Upper lobe of left lung (tissue), 6 donors: ENCODE measurements around the gene MSI2. TPM values are rescaled to one million over a fixed set of nuclear protein-coding genes. Genes with fewer than 3 reads are reported as not detected.
"Not testable (repeated sequence)": the region's sequence is repeated elsewhere in the genome, so short reads cannot be mapped to it uniquely, and the experiment has no call there.

Source experiments
- ATAC-seq, 2 donors: fragments of 200-7000 bp; cut with Tn5 transposase; one replicate each; pipeline ENCODE4 v1.9.1; 2022; ENCODE audit warnings: mild to moderate bottlenecking in 2 of 2, moderate library complexity in 2 of 2; ENCODE audit not compliant: low FRiP score in 2 of 2
- DNase-seq, 2 donors: peaks; one replicate each; pipeline ENCODE4 v3.0.0-alpha.2; 2019 to 2020
- H3K27ac ChIP-seq, 4 donors: fragments of 200-600 bp; sonication (generic); one replicate each; pipeline ENCODE4 v1.5.1; 2016 to 2019
- H3K27me3 ChIP-seq, 4 donors: fragments of 200-600 bp; sonication (generic); one replicate each; pipeline ENCODE4 v1.5.1; 2017 to 2019
- H3K36me3 ChIP-seq, 4 donors: fragments of 200-600 bp; sonication (generic); one replicate each; pipeline ENCODE4 v1.5.1; 2016 to 2019
- H3K4me1 ChIP-seq, 4 donors: fragments of 200-600 bp; sonication (generic); one replicate each; pipeline ENCODE4 v1.5.1; 2018 to 2019
- H3K4me3 ChIP-seq, 4 donors: fragments of 200-600 bp; sonication (generic); one replicate each; pipeline ENCODE4 v1.5.1; 2017 to 2019; ENCODE audit warnings: mild to moderate bottlenecking in 2 of 4, moderate library complexity in 1 of 4
- H3K9me3 ChIP-seq, 4 donors: fragments of 200-600 bp; sonication (generic); one replicate each; pipeline ENCODE4 v1.5.1; 2018 to 2019
- EP300 ChIP-seq, 4 donors: sonication (generic); formaldehyde crosslinking; IDR thresholded peaks; one replicate each; pipeline ENCODE4 v1.5.1; 2017; ENCODE audit warnings: antibody characterized with exemption in 4 of 4, control low read depth in 2 of 4
- POLR2A ChIP-seq, 4 donors: fragments of 450-650 bp; IDR thresholded peaks; one replicate each; pipeline ENCODE4 v1.5.1; 2016 to 2017; ENCODE audit warnings: antibody characterized with exemption in 4 of 4, mild to moderate bottlenecking in 2 of 4
- POLR2AphosphoS5 ChIP-seq, 2 donors: sonication (generic); formaldehyde crosslinking; IDR thresholded peaks; one replicate each; pipeline ENCODE4 v1.5.1; 2017; ENCODE audit warnings: antibody characterized with exemption in 2 of 2
- WGBS, 2 donors: methylation state at CpG; one replicate each; pipeline ENCODE4 v1.1.5; 2017 to 2018; 5-methylcytosine and 5-hydroxymethylcytosine counted together
- total RNA-seq, 6 donors: library from RNA; depleted of rRNA in 4 of 6; stranded (reverse); fragments of >200 nt in 4 of 6; gene quantifications; one replicate each; pipeline versions ENCODE4 v1.1.0 to v1.2.1, GENCODE V29; 2016 to 2021
- TF ChIP-seq, protein P1 (sequence below), 6 experiments: fragments of 450-650 bp in 4 of 6; fragments of 200-600 bp in 2 of 6; sonication (generic) in 2 of 6; IDR thresholded peaks; one replicate each; pipeline ENCODE4 v1.5.1; 2016 to 2019; ENCODE audit warnings: antibody characterized with exemption in 6 of 6
- donor health status: DM: no; HTN: no; CAD: no; lungs with moderate emphysema.
- donor health status: DM: no; HTN: yes; CAD: no; lungs with severe emphysema.

Gene MSI2
- total RNA-seq, 6 donors from 2014 or later = 20.1 to 44.0 (median 32.2) TPM

DNA sequence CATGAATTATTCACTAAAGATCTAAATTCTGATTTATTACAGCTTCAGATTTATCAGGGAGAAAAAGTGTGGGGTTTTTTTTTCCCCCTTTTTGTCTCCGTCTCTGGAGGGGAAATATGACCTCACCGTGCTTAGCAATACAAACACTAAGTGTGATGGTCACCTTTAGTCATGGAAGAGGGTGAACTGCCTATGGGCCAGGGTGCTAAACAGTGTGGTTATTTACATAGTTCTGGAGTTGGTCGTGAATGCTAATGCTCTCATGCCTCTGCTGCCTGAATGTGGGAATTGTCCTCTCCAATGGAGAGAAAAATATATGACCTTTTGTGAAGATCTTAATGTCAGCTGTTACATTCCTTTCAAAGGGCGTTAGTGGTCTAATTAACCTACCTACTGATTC is 44.8 kb upstream of the MSI2 start:
- H3K4me1 ChIP-seq = no peaks in the 10 kb centered on the region
- no peaks in the 10 kb centered on the region for H3K36me3 ChIP-seq
- H3K27ac ChIP-seq = no peak overlapping the region
- TF ChIP-seq EP300 (IDR thresholded peaks at IDR 0.05) (no peak), POLR2AphosphoS5 (IDR thresholded peaks at IDR 0.05) (no peak), POLR2A (IDR thresholded peaks at IDR 0.05) (no peak)
- TF ChIP-seq, protein P1, sequence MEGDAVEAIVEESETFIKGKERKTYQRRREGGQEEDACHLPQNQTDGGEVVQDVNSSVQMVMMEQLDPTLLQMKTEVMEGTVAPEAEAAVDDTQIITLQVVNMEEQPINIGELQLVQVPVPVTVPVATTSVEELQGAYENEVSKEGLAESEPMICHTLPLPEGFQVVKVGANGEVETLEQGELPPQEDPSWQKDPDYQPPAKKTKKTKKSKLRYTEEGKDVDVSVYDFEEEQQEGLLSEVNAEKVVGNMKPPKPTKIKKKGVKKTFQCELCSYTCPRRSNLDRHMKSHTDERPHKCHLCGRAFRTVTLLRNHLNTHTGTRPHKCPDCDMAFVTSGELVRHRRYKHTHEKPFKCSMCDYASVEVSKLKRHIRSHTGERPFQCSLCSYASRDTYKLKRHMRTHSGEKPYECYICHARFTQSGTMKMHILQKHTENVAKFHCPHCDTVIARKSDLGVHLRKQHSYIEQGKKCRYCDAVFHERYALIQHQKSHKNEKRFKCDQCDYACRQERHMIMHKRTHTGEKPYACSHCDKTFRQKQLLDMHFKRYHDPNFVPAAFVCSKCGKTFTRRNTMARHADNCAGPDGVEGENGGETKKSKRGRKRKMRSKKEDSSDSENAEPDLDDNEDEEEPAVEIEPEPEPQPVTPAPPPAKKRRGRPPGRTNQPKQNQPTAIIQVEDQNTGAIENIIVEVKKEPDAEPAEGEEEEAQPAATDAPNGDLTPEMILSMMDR (IDR thresholded peaks at IDR 0.05) = no peak
- 56 to 59% methylated on average over 4 of the region's 4 CpGs for WGBS, 2 donors
- no peak for ATAC-seq
- H3K4me3 ChIP-seq = no peak overlapping the region
- no peak for DNase-seq
- no peaks in the 10 kb centered on the region for H3K9me3 ChIP-seq
- H3K27me3 ChIP-seq = no peaks in the 10 kb centered on the region

DNA sequence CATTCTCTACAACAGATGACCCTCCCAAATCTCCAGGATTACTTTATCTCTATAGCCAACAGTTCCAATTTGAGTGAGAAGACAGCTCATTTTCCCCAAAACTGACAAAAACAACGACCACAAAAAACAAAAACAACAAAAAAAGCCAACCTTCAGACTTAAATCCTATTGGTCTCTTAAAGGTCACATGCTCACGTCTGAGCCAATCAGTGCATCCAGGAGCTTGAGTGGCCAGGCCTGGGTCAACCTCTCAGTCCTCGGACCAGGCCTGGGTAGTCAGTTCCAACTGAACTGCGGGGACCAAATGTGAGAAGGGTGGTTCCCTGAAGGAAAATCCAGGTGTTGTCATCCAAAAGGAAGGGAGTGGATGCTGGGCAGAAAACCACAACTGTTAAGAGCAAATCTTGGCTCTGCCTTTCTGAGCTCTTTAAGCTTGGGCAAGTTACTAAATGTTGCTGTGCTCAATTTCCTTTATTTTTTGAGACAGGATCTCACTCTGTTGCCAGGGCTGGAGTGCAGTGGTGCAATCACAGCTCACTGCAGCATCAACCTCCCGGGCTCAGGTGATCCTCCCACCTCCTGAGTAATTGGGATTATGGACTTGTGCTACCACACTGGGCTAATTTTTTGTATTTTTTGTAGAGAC is 43.0 kb upstream of the MSI2 start:
- no peak for ATAC-seq
- H3K4me1 ChIP-seq = no peaks in the 10 kb centered on the region
- no peak for TF ChIP-seq POLR2A (IDR thresholded peaks at IDR 0.05)
- TF ChIP-seq, protein P1 (IDR thresholded peaks at IDR 0.05) = no peak
- no peak for TF ChIP-seq POLR2AphosphoS5 (IDR thresholded peaks at IDR 0.05)
- TF ChIP-seq EP300 (IDR thresholded peaks at IDR 0.05) = no peak
- H3K9me3 ChIP-seq = no peaks in the 10 kb centered on the region
- H3K27ac ChIP-seq = no peak overlapping the region
- no peak overlapping the region for H3K4me3 ChIP-seq
- no peaks in the 10 kb centered on the region for H3K27me3 ChIP-seq
- 92 to 93% methylated on average over 5 of the region's 5 CpGs for WGBS, 2 donors
- no peak for DNase-seq
- H3K36me3 ChIP-seq = no peaks in the 10 kb centered on the region

DNA sequence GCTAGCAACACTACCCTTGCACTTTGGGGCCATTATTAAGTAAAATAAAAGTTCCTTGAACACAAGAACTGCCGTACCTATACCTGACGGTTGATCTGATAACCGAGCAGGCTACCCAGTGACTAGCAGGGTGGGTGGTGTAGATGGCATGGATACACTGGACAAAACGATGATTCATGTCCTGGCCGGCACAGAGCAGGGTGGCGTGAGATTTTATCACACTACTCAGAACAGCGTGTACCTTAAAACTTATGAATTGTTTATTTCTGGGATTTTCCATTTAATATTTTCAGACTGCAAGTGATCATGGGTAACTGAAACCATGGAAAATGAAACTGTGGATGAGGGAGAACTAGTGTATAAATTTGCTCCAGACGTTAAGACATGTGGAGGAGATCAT is 41.0 kb upstream of the MSI2 start:
- Histone ChIP-seq H3K4me1 (no peaks in the 10 kb centered on the region), H3K27ac (no peak overlapping the region), H3K4me3 (no peak overlapping the region), H3K36me3 (no peaks in the 10 kb centered on the region), H3K9me3 (no peaks in the 10 kb centered on the region), H3K27me3 (no peaks in the 10 kb centered on the region)
- no peak for DNase-seq
- TF ChIP-seq, protein P1 (IDR thresholded peaks at IDR 0.05) = no peak
- peak in 2 of 4 donors; percentile 23 to 63 for TF ChIP-seq EP300 (IDR thresholded peaks at IDR 0.05)
- TF ChIP-seq POLR2AphosphoS5 (IDR thresholded peaks at IDR 0.05) = no peak
- WGBS, 2 donors = 64 to 75% methylated on average over 8 of the region's 8 CpGs
- no peak for ATAC-seq

DNA sequence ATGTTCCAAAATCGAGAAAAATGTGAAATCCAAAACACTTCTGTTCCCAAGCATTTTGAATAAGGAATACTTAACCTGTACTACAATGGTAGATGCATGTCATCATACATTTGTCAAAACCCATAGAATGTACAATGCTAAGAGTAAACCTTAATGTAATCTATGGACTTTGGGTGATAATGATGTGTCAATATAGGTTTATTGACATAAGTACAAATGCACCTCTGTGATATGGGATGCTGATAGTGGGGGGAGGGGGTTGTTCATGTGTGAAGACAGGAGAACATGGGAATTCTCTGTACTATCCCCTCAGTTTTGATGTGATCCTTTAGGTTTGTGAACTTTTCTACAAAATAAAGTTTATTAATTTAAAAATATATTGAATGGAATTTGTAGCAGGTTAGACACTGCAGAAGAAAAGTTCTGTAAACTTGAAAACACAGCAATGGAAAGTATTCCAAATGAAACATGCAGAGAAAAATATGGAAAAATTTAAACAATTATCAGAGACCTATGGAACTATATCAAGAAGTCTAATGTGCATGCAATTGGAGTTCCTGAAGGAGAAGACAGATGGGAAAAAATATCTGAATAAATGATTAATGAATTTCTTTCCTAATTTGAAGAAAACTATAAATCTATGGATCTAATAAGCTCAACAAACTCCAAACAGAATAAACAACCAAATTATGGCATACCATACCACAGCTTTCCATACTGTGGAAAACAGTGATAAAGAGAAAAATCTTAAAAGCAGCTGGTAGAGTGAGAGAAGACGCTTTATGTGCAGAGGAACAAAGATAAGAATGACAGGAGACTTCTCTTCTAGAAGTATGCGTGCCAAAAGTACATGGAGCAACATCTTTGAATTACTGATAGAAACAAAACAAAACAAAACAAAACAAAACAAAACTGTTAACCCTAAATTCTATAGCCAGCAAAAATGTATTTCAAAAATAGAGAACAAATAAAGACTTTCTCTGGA is 34.7 kb upstream of the MSI2 start:
- no peak for TF ChIP-seq POLR2AphosphoS5 (IDR thresholded peaks at IDR 0.05)
- no peaks in the 10 kb centered on the region for H3K36me3 ChIP-seq
- no peak for ATAC-seq
- H3K9me3 ChIP-seq = peaks cover 0 to 8% (median 3%) of the 10 kb centered on the region in 4 donors
- 83 to 87% methylated on average over 3 of the region's 3 CpGs for WGBS, 2 donors
- no peak for DNase-seq
- peaks cover 0 to 3% (median 0%) of the 10 kb centered on the region in 4 donors for H3K4me1 ChIP-seq
- H3K27ac ChIP-seq = no peak overlapping the region
- no peaks in the 10 kb centered on the region for H3K27me3 ChIP-seq
- H3K4me3 ChIP-seq = no peak overlapping the region

DNA sequence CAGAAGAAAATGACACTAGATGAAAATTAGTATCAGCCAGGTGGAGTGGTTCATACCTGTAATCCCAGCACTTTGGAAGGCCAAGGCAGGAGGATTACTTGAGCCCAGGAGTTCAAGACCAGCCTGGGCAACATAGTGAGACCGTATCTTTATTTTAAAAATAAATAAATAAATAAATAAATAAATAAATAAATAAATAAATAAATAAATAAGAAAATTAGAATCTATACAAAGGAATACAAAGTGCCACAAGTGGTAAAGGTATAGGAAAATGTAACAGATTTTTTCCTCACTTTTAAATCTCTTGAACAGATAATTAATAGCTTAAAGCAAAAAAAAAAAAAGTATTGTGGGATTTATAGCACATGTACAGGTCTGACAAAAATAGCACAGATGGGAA is 33.9 kb upstream of the MSI2 start:
- not testable (repeated sequence) for H3K9me3 ChIP-seq, ATAC-seq, H3K27me3 ChIP-seq, DNase-seq, H3K4me1 ChIP-seq, H3K27ac ChIP-seq, H3K36me3 ChIP-seq, H3K4me3 ChIP-seq
- 84 to 94% methylated on average over 1 of the region's 1 CpG for WGBS, 2 donors
